Adrenal gland (tissue), 12 donors: ENCODE data around the gene MAD1L1. TPM values are rescaled to one million over a fixed set of nuclear protein-coding genes. Genes with fewer than 3 reads are reported as not detected.
A peak's percentile ranks its signal among the peaks of the same experiment; 100 is the strongest.

Experiments
- DNase-seq, 7 donors: peaks; one replicate each; pipeline ENCODE4 v3.0.0-alpha.2; 2019 to 2020
- H3K27ac ChIP-seq, 5 donors: fragments of 200-600 bp; sonication (generic) in 4 of 5; 1 replicate in 3 of 5; 2 replicates in 2 of 5; pipeline versions ENCODE4 v1.5.1 to v1.8.0; 2016 to 2020; ENCODE audit warnings: mild to moderate bottlenecking in 1 of 5
- H3K27me3 ChIP-seq: fragments of 200-600 bp; 2 replicates; pipeline ENCODE4 v1.8.0; 2021
- H3K36me3 ChIP-seq, 2 donors: fragments of 200-600 bp; replicated peaks in 1 of 2; 1 replicate in 1 of 2; 2 replicates in 1 of 2; pipeline versions ENCODE4 v1.5.1 to v1.8.0; 2018 to 2022
- H3K4me1 ChIP-seq, 2 donors: fragments of 200-600 bp; replicated peaks in 1 of 2; 1 replicate in 1 of 2; 2 replicates in 1 of 2; pipeline versions ENCODE4 v1.5.1 to v1.8.0; 2018 to 2021
- H3K4me3 ChIP-seq, 4 donors: fragments of 200-600 bp; sonication (generic) in 3 of 4; one replicate each; pipeline ENCODE4 v1.5.1; 2016 to 2018
- H3K9me3 ChIP-seq, 3 donors: fragments of 200-600 bp; sonication (generic) in 1 of 3; replicated peaks in 1 of 3; 1 replicate in 2 of 3; 2 replicates in 1 of 3; pipeline versions ENCODE4 v1.5.1 to v1.8.0; 2016 to 2021
- CTCF ChIP-seq, 6 experiments: fragments of 450-650 bp in 4 of 6; fragments of 200-600 bp in 2 of 6; sonication (generic) in 1 of 6; IDR thresholded peaks; 1 replicate in 5 of 6; 2 replicates in 1 of 6; pipeline versions ENCODE4 v1.5.1 to v1.8.0; 2016 to 2021; ENCODE audit warnings: antibody characterized with exemption in 6 of 6, mild to moderate bottlenecking in 2 of 6, moderate library complexity in 1 of 6
- POLR2A ChIP-seq, 2 donors: fragments of 450-650 bp; IDR thresholded peaks; one replicate each; pipeline ENCODE4 v1.6.1; 2017; ENCODE audit warnings: antibody characterized with exemption in 2 of 2, mild to moderate bottlenecking in 2 of 2, moderate library complexity in 1 of 2
- WGBS, 4 donors: extraction: QIAGEN DNeasy Blood & Tissue Kit in 2 of 4; methylation state at CpG; one replicate each; pipeline versions ENCODE4 v1.1.5 to v1.1.7; 2013 to 2017; 5-methylcytosine and 5-hydroxymethylcytosine counted together
- intact Hi-C, 2 donors: fragments of 100-400 bp; cut with DNase I; formaldehyde crosslinking; loops; one replicate each; pipeline versions ENCODE4 v1.14.1 to v1.15.0; 2022 to 2023
- polyA plus RNA-seq, 3 donors: library from polyadenylated mRNA; stranded (reverse); fragments of 200-250 nt in 2 of 3; fragments of 350-450 nt in 1 of 3; fragmentation: Illumina TruSeq in 1 of 3; extraction: RNeasy Lipid Tissue Mini Kit (QIAGEN cat#74804) in 1 of 3; gene quantifications; one replicate each; pipeline ENCODE4 v1.2.3, GENCODE V29; 2013 to 2014
- total RNA-seq, 9 donors: library from RNA; depleted of rRNA in 4 of 9; stranded (reverse); fragments of >200 nt in 4 of 9; fragments of 120-200 nt in 1 of 9; fragmentation: NEBNext Ultra II Directional in 1 of 9; extraction: Animal tissue kit (Norgen Biotek cat#: 25700) in 1 of 9; gene quantifications; one replicate each; pipeline versions ENCODE4 v1.1.0 to v1.2.4, GENCODE V29; 2013 to 2023
- donor health status: healthy with polysubstance abuse.
- donor health status: Bipolar disorder and iron deficiency.
- donor health status: DM: yes; HTN: yes; CAD: no.
- donor health status: DM: no; HTN: no; CAD: no.
- donor health status: DM: no; HTN: no; CAD: no.
- donor health status: DM: yes; HTN: yes; CAD: no.

MAD1L1 gene
- total and polyA plus RNA-seq, 12 donors, result 6.7 to 87.7 (median 28.9) TPM

DNA sequence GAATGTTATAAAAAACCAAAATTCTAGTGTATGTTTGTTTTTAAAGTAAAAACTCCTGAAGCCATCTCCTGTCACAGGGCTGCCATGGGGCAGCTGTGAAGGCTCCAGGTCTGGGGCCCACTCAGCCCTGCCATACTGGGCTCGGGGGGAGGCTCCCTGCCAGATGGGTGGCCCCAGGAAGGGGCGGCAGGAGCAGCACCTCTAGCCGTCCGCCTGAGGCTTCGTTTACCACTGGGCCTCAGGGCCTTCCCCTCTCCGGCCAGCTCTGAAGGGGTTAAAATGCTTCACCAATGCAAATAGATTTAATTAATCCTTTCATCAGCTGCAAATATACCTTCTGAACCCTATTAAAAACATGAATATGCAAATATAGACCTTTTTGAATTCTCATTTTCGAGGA, 423.7 kb downstream of the MAD1L1 start:
- Histone ChIP-seq H3K27ac (no peak overlapping the region), H3K36me3 (no peaks in the 10 kb centered on the region), H3K4me1 (no peaks in the 10 kb centered on the region), H3K27me3 (no peaks in the 10 kb centered on the region), H3K4me3 (no peak overlapping the region), H3K9me3 (no peaks in the 10 kb centered on the region)
- DNase-seq, result peak in 1 of 7 donors; percentile 18
- intact Hi-C loops, result no loop called here
- no peak for TF ChIP-seq CTCF (IDR thresholded peaks at IDR 0.05)
- TF ChIP-seq POLR2A (IDR thresholded peaks at IDR 0.05), result no peak
- WGBS, 4 donors, result 83 to 89% (median 89%) methylated on average over 7 of the region's 7 CpGs

DNA sequence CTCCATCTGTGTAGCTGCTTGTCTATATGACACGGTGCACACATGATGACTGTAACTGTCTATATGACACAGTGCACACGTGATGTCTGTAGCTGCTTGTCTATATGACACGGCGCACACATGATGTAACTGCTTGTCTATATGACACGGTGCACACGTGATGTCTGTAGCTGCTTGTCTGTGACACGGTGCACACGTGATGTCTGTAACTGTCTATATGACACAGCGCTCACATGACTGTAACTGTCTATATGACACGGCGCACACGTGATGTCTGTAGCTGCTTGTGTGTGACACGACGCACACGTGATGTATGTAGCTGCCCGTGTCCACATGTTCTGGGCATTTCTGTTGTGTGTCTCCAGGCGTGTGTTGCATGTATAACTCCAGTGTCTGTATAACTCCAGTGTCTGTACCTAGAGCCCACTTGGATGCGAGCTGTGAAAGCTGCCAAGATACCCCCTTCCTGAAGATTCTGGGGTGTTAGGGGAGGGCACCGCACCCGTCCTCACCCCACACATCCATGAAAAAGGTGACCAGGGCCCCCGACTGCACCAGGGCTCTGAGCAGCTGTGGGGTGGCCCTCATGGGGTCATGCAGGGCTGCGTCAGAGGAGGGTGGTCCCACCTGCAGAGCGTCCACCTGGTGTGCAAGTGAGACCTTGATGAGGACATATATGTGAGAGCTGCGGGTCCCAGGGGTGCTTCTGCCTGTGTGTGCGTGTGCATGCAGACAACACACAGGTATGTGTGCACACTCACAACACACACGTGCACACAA, 424.7 kb downstream of the MAD1L1 start:
- Histone ChIP-seq H3K27me3 (no peaks in the 10 kb centered on the region), H3K4me3 (no peak overlapping the region), H3K9me3 (no peaks in the 10 kb centered on the region), H3K27ac (no peak overlapping the region), H3K4me1 (no peaks in the 10 kb centered on the region), H3K36me3 (no peaks in the 10 kb centered on the region)
- TF ChIP-seq POLR2A (IDR thresholded peaks at IDR 0.05), result no peak
- no peak for TF ChIP-seq CTCF (IDR thresholded peaks at IDR 0.05)
- peak in 1 of 7 donors; percentile 20 for DNase-seq
- intact Hi-C loops, result no loop called here
- 86 to 92% (median 90%) methylated on average over 21 to 26 of the region's 26 CpGs for WGBS, 4 donors

DNA sequence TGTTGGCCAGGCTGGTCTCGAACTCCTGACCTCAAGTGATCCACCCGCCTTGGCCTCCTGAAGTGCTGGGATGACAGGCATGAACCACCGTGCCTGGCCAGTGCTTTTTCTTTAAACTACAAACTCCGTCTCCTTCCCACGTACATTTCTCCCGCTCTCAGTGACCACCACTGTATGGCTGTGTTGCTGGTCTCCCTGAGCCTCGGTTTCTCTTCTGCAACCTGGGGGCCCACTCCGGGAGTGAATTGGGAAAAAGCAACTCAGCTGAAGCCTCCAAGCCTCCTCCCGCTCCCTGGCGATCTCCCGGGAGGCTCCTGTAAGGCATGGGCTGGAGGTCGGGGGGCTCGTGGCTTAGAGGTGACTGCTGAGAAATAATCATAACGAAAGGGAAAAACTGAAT, 426.4 kb downstream of the MAD1L1 start:
- peak in 1 of 7 donors; percentile 9 for DNase-seq
- WGBS, 4 donors, result 75 to 86% (median 82%) methylated on average over 14 of the region's 14 CpGs
- H3K4me3 ChIP-seq, result no peak overlapping the region
- no peaks in the 10 kb centered on the region for H3K4me1 ChIP-seq
- no peak overlapping the region for H3K27ac ChIP-seq
- H3K27me3 ChIP-seq, result no peaks in the 10 kb centered on the region
- intact Hi-C loops, result no loop called here
- no peaks in the 10 kb centered on the region for H3K9me3 ChIP-seq
- no peaks in the 10 kb centered on the region for H3K36me3 ChIP-seq
- no peak for TF ChIP-seq CTCF (IDR thresholded peaks at IDR 0.05)
- TF ChIP-seq POLR2A (IDR thresholded peaks at IDR 0.05), result no peak

DNA sequence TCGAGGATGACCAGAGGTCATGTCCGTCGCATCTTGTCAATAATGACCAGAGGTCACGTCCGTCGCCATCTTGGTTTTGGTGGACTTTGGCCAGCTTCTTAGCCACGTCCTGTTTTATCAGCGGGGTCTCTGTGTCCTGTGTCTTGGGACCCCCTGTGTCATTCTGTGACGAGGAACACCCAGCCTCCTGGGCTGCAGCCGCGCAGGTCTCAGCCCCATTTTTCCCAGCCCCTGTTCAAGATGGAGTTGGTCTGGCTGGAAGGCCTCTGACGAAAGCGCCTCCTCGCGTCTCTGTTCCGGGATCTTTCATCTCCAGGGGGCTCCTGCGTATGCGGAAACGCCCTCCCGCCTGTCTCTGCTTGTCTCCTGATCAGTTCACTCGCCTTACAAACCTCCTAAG, 428.4 kb downstream of the MAD1L1 start:
- intact Hi-C loops, result no loop called here
- no peak for DNase-seq
- no peaks in the 10 kb centered on the region for H3K9me3 ChIP-seq
- 90 to 95% (median 92%) methylated on average over 13 to 21 of the region's 21 CpGs for WGBS, 4 donors
- no peaks in the 10 kb centered on the region for H3K27me3 ChIP-seq
- H3K27ac ChIP-seq, result no peak overlapping the region
- H3K4me3 ChIP-seq, result no peak overlapping the region
- TF ChIP-seq POLR2A (IDR thresholded peaks at IDR 0.05) (no peak), CTCF (IDR thresholded peaks at IDR 0.05) (no peak)
- H3K4me1 ChIP-seq, result no peaks in the 10 kb centered on the region
- no peaks in the 10 kb centered on the region for H3K36me3 ChIP-seq
